Measurements from ENCODE around the gene IPO11.
"Not testable (repeated sequence)": the region's sequence is repeated elsewhere in the genome, so short reads cannot be mapped to it uniquely, and the experiment has no call there.

IPO11 gene

GRCh38 chr5:62496876-62497275 lies 84.3 kb downstream of the IPO11 start:
- Histone ChIP-seq H3K27me3 (no peaks in the 10 kb centered on the region), H3K4me3 (no peak overlapping the region), H3K4me2 (no peak overlapping the region), H3K27ac (no peak overlapping the region), H3K9me3 (replicated peaks in 1 of 11) (no peaks in the 10 kb centered on the region), H3K4me1 (peaks cover 0 to 21% (median 7%) of the 10 kb centered on the region in 10 experiments; a peak in 12 of 20 replicates), H3K36me3 (peaks cover 64 to 100% (median 79%) of the 10 kb centered on the region in 11 experiments), H3K9ac (no peak overlapping the region), H4K20me1 (no peaks in the 10 kb centered on the region)
- TF ChIP-seq Cebpa-rat (IDR thresholded peaks at IDR 0.05): no peak

- TF ChIP-seq Cebpa-rat (IDR thresholded peaks at IDR 0.05): no peak
- Histone ChIP-seq H3K4me3 (no peak overlapping the region), H3K4me1 (peaks cover 0 to 13% (median 4%) of the 10 kb centered on the region in 10 experiments; a peak in 11 of 20 replicates), H3K9ac (no peak overlapping the region), H3K36me3 (peaks cover 58 to 93% (median 75%) of the 10 kb centered on the region in 11 experiments), H3K27me3 (no peaks in the 10 kb centered on the region), H3K27ac (no peak overlapping the region), H4K20me1 (no peaks in the 10 kb centered on the region), H3K4me2 (no peak overlapping the region), H3K9me3 (replicated peaks in 1 of 11) (peaks cover 0 to 1% (median 0%) of the 10 kb centered on the region in 11 experiments; a peak in 1 of 22 replicates)
Observed at GRCh38 chr5:62498961-62499360, 86.4 kb downstream of the IPO11 start.

GRCh38 chr5:62499756-62500155 lies 87.2 kb downstream of the IPO11 start:
- Histone ChIP-seq H3K4me1 (peaks cover 0 to 9% (median 2%) of the 10 kb centered on the region in 10 experiments; a peak in 9 of 20 replicates), H3K9me3 (replicated peaks in 1 of 11) (peaks cover 0 to 5% (median 0%) of the 10 kb centered on the region in 11 experiments; a peak in 1 of 22 replicates), H4K20me1 (no peaks in the 10 kb centered on the region), H3K9ac (no peak overlapping the region), H3K4me2 (no peak overlapping the region), H3K36me3 (peaks cover 55 to 89% (median 74%) of the 10 kb centered on the region in 11 experiments), H3K4me3 (no peak overlapping the region), H3K27me3 (no peaks in the 10 kb centered on the region), H3K27ac (no peak overlapping the region)
- no peak for TF ChIP-seq Cebpa-rat (IDR thresholded peaks at IDR 0.05)

GRCh38 chr5:62502456-62503101 lies 90.0 kb downstream of the IPO11 start:
- H3K9me3 ChIP-seq (replicated peaks in 1 of 11): peaks cover 0 to 13% (median 5%) of the 10 kb centered on the region in 11 experiments; a peak in 11 of 22 replicates
- H3K27ac ChIP-seq: no peak overlapping the region
- H4K20me1 ChIP-seq: no peaks in the 10 kb centered on the region
- no peak overlapping the region for H3K4me3 ChIP-seq
- H3K36me3 ChIP-seq: peaks cover 40 to 89% (median 64%) of the 10 kb centered on the region in 11 experiments
- H3K4me1 ChIP-seq: peaks cover 14 to 28% (median 21%) of the 10 kb centered on the region in 10 experiments
- no peak overlapping the region for H3K9ac ChIP-seq
- no peaks in the 10 kb centered on the region for H3K27me3 ChIP-seq
- no peak for TF ChIP-seq Cebpa-rat (IDR thresholded peaks at IDR 0.05)
- H3K4me2 ChIP-seq: no peak overlapping the region

- Histone ChIP-seq H3K4me2 (peak overlapping the region in 1 of 11 experiments; percentile 21; a peak in 1 of 22 replicates), H3K27ac (no peak overlapping the region), H3K4me1 (peaks cover 14 to 29% (median 21%) of the 10 kb centered on the region in 10 experiments), H3K36me3 (peaks cover 39 to 88% (median 62%) of the 10 kb centered on the region in 11 experiments), H4K20me1 (no peaks in the 10 kb centered on the region), H3K9ac (no peak overlapping the region), H3K27me3 (no peaks in the 10 kb centered on the region), H3K4me3 (no peak overlapping the region), H3K9me3 (replicated peaks in 1 of 11) (peaks cover 5 to 26% (median 19%) of the 10 kb centered on the region in 11 experiments; a peak in 20 of 22 replicates)
- no peak for TF ChIP-seq Cebpa-rat (IDR thresholded peaks at IDR 0.05)
Observed at GRCh38 chr5:62504129-62504528, 91.6 kb downstream of the IPO11 start.

- Histone ChIP-seq H3K9me3 (replicated peaks in 1 of 11) (peaks cover 5 to 41% (median 25%) of the 10 kb centered on the region in 11 experiments; a peak in 20 of 22 replicates), H3K36me3 (peaks cover 32 to 88% (median 61%) of the 10 kb centered on the region in 11 experiments), H3K4me3 (peak overlapping the region in 2 of 10 experiments; percentile 6 to 11; a peak in 2 of 20 replicates), H3K4me1 (peaks cover 14 to 29% (median 21%) of the 10 kb centered on the region in 10 experiments), H4K20me1 (no peaks in the 10 kb centered on the region), H3K27ac (peak overlapping the region in 4 of 11 experiments; percentile 12 to 64 (median 26); a peak in 8 of 22 replicates), H3K9ac (no peak overlapping the region), H3K4me2 (peak overlapping the region; percentile 48 to 71 (median 62); a peak in 21 of 22 replicates), H3K27me3 (no peaks in the 10 kb centered on the region)
- no peak for TF ChIP-seq Cebpa-rat (IDR thresholded peaks at IDR 0.05)
Observed at GRCh38 chr5:62506659-62507460, 94.3 kb downstream of the IPO11 start.

- Histone ChIP-seq H3K9me3 (replicated peaks in 1 of 11) (peaks cover 5 to 41% (median 25%) of the 10 kb centered on the region in 11 experiments; a peak in 20 of 22 replicates), H3K4me1 (peaks cover 14 to 29% (median 21%) of the 10 kb centered on the region in 10 experiments), H3K36me3 (peaks cover 27 to 75% (median 51%) of the 10 kb centered on the region in 11 experiments; a peak in 21 of 22 replicates)
- not testable (repeated sequence) for H3K4me3 ChIP-seq, H3K9ac ChIP-seq, H3K27ac ChIP-seq, H3K4me2 ChIP-seq, H4K20me1 ChIP-seq, H3K27me3 ChIP-seq
Observed at GRCh38 chr5:62508760-62509159, 96.2 kb downstream of the IPO11 start.

GRCh38 chr5:62509806-62510205 lies 97.2 kb downstream of the IPO11 start:
- Histone ChIP-seq H3K4me2 (no peak overlapping the region), H3K4me3 (no peak overlapping the region), H4K20me1 (no peaks in the 10 kb centered on the region), H3K9me3 (replicated peaks in 1 of 11) (peaks cover 5 to 41% (median 25%) of the 10 kb centered on the region in 11 experiments; a peak in 20 of 22 replicates), H3K27me3 (no peaks in the 10 kb centered on the region), H3K9ac (no peak overlapping the region), H3K4me1 (peaks cover 14 to 29% (median 19%) of the 10 kb centered on the region in 10 experiments), H3K36me3 (peaks cover 27 to 72% (median 50%) of the 10 kb centered on the region in 11 experiments; a peak in 21 of 22 replicates), H3K27ac (no peak overlapping the region)
- no peak for TF ChIP-seq Cebpa-rat (IDR thresholded peaks at IDR 0.05)

GRCh38 chr5:62513085-62513484 lies 100.5 kb downstream of the IPO11 start:
- H3K27me3 ChIP-seq, H3K9ac ChIP-seq, H3K4me2 ChIP-seq, H4K20me1 ChIP-seq, H3K4me1 ChIP-seq, H3K4me3 ChIP-seq, H3K27ac ChIP-seq: not testable (repeated sequence)
- Histone ChIP-seq H3K36me3 (peaks cover 43 to 72% (median 56%) of the 10 kb centered on the region in 11 experiments), H3K9me3 (replicated peaks in 1 of 11) (peaks cover 5 to 40% (median 20%) of the 10 kb centered on the region in 11 experiments; a peak in 20 of 22 replicates)
